NCI-H1092 treated with DMSO at 0.1 percent for 48 hours (cell line): ENCODE results near the gene HOMER3.
"Not testable (repeated sequence)": the region's sequence is repeated elsewhere in the genome, so short reads cannot be mapped to it uniquely, and the experiment has no call there.

ENCODE experiments used
- DNase-seq: peaks from one replicate; lab custom pipeline; 2025; lab: John Stamatoyannopoulos, UW

The HOMER3 gene

GRCh38 chr19:18924684-18925213 is 16.3 kb downstream of the HOMER3 start:
- DNase-seq: no peak

- no peak for DNase-seq
These were observed 18.6 kb downstream of the HOMER3 start for GRCh38 chr19:18922228-18922985.

- no peak for DNase-seq
These were observed 19.4 kb downstream of the HOMER3 start for GRCh38 chr19:18921593-18921992.

GRCh38 chr19:18920400-18920799 is 20.6 kb downstream of the HOMER3 start:
- DNase-seq: no peak

GRCh38 chr19:18919900-18920214 is 21.2 kb downstream of the HOMER3 start:
- DNase-seq: no peak

GRCh38 chr19:18919086-18919899 is 21.7 kb downstream of the HOMER3 start, which contains the start of the genes COPE and DDX49:
COPE (minus strand) TSS chr19:18919387; CDS start chr19:18919348, 39 bp downstream.
DDX49 (plus strand) TSS chr19:18919715; CDS start chr19:18919742, 27 bp downstream.
- DNase-seq: peak; percentile 100

GRCh38 chr19:18917593-18917992 is 23.4 kb downstream of the HOMER3 start:
- DNase-seq: not testable (repeated sequence)

- peak; percentile 6 for DNase-seq
These were observed 25.4 kb downstream of the HOMER3 start for GRCh38 chr19:18915639-18916038.

- DNase-seq: no peak
These were observed 27.6 kb downstream of the HOMER3 start for GRCh38 chr19:18913466-18913865.

GRCh38 chr19:18912933-18913332 is 28.1 kb downstream of the HOMER3 start:
- no peak for DNase-seq

GRCh38 chr19:18910801-18911436 is 30.1 kb downstream of the HOMER3 start:
- DNase-seq: no peak

- DNase-seq: no peak
These were observed 31.0 kb downstream of the HOMER3 start for GRCh38 chr19:18910010-18910409.

- no peak for DNase-seq
These were observed 31.9 kb downstream of the HOMER3 start for GRCh38 chr19:18908917-18909619.

- DNase-seq: no peak
These were observed 34.2 kb downstream of the HOMER3 start for GRCh38 chr19:18906605-18907519.

GRCh38 chr19:18905513-18906236 is 35.3 kb downstream of the HOMER3 start:
- no peak for DNase-seq

GRCh38 chr19:18905058-18905456 is 36.0 kb downstream of the HOMER3 start:
- no peak for DNase-seq

GRCh38 chr19:18904334-18905057 is 36.5 kb downstream of the HOMER3 start:
- DNase-seq: no peak

- DNase-seq: no peak
These were observed 37.6 kb downstream of the HOMER3 start for GRCh38 chr19:18903156-18904037.
